Measurements from ENCODE around the gene TPST1.
"Not testable (repeated sequence)": the region's sequence is repeated elsewhere in the genome, so short reads cannot be mapped to it uniquely, and the experiment has no call there.

Gene TPST1

GRCh38 chr7:66297579-66297978 is 92.4 kb downstream of the TPST1 start:
- DNase-seq: no peak

- no peak for DNase-seq
Measured at GRCh38 chr7:66301249-66301648, 96.1 kb downstream of the TPST1 start.

GRCh38 chr7:66301737-66302136 is 96.6 kb downstream of the TPST1 start:
- DNase-seq: no peak

DNA sequence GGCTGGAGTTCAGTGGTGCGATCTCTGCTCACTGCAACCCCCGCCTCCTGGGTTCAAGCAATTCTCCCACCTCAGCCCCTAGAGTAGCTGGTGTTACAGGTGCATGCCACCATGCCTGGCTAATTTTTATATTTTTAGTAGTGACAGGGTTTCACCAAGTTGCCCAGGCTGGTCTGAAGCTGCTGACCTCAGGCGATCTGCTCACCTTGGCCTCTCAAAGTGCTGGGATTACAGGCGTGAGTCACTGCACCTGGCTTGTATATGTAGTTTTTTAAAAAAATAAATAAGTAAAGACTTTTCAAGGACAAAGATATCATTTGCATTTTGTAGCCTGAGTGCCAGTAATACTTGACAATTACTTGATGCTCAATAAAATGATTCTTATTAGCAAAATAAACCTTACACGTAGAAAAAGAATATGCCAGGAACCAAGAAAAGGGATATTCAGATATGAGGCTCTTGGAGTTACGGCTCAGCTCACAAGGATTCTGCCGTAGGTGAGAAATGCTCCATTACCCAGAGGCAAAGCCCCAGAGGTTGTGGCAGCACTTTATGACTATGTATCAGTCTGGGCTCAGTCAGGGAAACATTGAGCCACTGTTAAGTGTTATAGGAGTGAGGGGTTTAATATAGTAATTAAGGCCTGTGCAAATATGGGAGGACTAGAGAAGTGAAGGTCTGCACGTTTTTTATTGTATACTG is 98.5 kb downstream of the TPST1 start:
- no peak for DNase-seq

GRCh38 chr7:66304536-66304935 is 99.4 kb downstream of the TPST1 start:
- DNase-seq: no peak

- DNase-seq: no peak
Measured at GRCh38 chr7:66306243-66306642, 101.1 kb downstream of the TPST1 start.

- no peak for DNase-seq
Measured at GRCh38 chr7:66307591-66308215, 102.6 kb downstream of the TPST1 start.

DNA sequence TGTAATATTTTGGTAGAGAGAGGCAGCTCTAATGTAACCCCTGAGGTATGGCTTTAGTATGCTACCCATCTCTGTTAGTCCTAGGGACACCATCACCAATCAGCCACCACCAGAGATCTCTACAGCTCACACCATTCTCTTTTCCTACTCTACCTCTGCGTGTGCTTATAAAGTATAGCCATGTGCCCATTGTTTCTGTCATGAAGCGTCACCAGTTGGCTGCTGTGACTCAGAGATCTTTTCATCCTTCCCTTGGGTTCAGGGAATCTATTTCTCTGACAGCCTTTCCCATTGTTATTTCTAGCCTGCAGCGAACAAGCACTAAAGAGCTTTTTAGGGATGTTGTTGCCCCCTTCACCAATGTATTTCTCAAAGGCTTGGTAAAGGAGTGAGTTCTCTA is 103.3 kb downstream of the TPST1 start:
- no peak for DNase-seq

DNA sequence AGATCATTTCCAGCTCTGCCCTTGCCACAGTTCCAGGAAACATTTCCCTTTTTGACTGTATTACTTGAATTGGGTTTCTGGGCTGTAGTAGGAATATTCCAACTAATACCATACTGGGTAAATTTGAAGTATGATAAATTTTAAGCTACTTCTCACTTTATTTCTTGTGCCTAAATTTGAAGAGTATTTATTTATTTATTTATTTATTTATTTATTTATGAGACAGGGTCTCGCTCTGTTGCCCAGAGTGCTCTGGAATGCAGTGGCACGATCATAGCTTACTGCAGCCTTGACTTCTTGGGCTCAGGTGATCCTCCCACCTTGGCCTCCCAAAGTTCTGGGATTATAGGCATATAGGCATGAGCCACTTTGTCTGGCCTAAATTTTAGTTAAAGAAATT is 105.5 kb downstream of the TPST1 start:
- DNase-seq: no peak

DNA sequence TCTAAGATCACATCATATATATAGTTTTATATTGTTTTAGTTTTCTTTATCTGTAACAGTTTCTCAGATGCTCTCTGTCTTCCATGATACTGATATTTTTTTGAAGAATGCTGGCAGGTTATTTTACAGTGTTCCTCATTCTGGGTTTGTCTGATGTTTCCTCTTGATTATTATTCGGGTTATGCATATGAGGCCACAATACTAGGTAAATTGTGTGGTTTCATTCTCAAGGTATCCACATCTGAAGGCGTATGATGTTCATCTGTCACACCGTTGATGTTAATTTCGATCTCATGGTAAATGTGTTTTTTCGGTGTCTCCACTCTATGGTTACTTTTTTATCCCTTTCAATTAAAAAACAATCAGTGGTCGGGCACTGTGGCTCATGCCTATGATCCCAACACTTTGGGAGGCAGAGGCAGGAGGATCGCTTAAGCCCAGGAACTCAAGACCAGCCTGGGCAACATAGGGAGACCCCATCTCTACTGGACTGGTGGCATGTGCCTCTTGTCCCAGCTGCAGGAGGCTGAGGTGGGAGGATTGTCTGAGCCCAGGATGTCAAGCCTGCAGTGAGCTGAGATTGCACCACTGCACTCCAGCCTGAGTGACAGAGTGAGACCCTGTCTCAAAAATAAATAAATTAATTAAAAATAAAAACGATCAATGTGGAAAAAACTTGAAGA is 108.9 kb downstream of the TPST1 start:
- no peak for DNase-seq

GRCh38 chr7:66315192-66315591 is 110.1 kb downstream of the TPST1 start:
- no peak for DNase-seq

- DNase-seq: no peak
Measured at GRCh38 chr7:66319407-66319979, 114.4 kb downstream of the TPST1 start.

GRCh38 chr7:66321283-66321682 is 116.1 kb downstream of the TPST1 start:
- no peak for DNase-seq

- DNase-seq: no peak
Measured at GRCh38 chr7:66323114-66323796, 118.1 kb downstream of the TPST1 start.

DNA sequence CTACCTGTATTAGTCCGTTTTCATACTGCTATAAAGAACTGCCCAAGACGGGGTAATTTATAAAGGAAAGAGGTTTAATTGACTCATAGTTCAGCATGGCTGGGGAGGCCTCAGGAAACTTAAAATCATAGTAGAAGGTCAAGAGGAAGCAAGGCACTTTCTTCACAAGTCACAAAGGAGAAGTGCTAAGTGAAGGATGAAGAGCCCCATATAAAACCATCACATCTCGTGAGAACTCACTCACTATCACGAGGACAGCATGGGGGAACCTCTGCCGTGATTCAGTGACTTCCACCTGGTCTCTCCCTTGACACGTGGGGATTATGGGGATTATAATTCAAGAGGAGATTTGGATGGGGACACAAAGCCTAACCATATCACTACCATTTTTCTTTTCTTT is 119.9 kb downstream of the TPST1 start:
- not testable (repeated sequence) for DNase-seq

- DNase-seq: no peak
Measured at GRCh38 chr7:66326501-66327215, 121.5 kb downstream of the TPST1 start.

- no peak for DNase-seq
Measured at GRCh38 chr7:66330961-66331360, 125.8 kb downstream of the TPST1 start.

DNA sequence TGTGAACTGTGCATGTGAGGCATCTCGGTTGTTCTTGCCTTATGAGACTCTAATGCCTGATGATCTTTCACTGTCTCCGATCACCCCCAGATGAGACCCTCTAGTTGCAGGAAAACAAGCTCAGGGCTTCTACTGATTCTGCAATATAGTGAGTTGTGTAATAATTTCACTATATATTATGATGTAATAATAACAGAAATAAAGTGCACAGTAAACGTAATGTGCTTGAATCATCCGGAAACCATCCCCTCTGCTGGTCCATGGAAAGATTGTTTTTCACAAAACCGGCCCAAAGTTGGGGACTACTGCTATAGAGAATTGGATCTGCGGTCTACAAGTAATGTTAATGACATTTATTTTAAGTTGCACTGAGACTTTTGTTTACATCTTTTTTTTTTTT is 126.7 kb downstream of the TPST1 start:
- no peak for DNase-seq

GRCh38 chr7:66333443-66333842 is 128.3 kb downstream of the TPST1 start:
- no peak for DNase-seq

DNA sequence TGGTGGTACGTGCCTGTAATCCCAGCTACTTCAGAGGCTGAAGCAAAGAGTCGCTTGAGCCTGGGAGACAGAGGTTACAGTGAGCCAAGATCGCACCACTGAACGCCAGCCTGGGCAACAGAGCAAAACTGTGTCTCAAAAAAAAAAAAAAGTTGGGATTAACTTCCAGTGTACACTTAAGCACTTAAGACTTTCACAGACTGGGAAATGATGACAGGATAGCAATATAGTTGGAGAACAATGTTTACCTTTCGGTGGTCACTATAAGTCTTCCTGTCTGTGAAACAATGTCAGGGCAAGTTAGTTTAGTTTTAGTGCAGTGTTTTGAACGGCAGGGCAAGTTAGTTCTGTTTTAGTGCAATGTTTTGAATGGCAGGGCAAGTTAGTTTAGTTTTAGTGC is 130.2 kb downstream of the TPST1 start:
- no peak for DNase-seq

DNA sequence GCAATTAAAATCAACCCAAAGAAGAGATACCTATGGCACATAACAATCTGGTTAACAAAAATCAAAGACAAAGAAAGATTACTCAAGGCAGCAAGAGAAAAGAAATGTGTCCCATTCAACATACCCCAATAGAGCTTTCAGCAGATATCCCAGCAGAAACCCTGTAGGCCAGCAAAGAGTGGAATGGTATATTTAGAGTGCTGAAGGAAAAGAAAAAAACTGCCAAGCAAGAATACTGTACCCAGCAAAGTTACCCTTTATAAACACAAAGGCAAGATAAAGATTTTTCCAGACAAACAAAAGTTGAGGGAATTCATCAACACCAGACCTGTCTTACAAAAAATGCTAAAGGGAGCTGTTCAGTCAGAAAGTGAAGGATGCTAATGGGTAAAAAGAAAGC is 131.6 kb downstream of the TPST1 start:
- no peak for DNase-seq

DNA sequence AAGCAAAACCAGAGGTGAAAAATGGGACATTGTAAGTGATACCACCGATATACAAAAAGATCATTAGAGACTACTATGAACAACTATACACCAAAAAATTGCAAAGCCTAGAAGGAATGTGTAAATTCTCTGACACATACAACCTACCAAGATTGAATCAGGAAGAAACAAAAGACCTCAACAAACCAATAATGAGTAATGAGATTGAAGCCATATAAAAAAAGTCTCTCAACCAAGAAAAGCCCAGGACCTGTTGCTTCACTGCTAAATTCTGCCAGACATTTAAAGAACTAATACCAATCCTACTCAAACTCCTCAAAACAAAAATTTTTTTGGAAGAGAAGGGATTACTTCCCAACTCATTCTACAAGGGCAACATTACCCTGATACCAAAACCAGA is 134.0 kb downstream of the TPST1 start:
- DNase-seq: no peak

GRCh38 chr7:66344166-66344565 is 139.0 kb downstream of the TPST1 start:
- no peak for DNase-seq

All from DMS79 treated with DMSO at 0.1 percent for 48 hours (cell line).